Tibial nerve (tissue), 4 donors: Measurements from ENCODE around the gene GPR158.

ENCODE experiments used
- EP300 ChIP-seq, 2 donors: sonication (generic); formaldehyde crosslinking; IDR thresholded peaks; one replicate each; pipeline ENCODE4 v1.6.1; 2017; ENCODE audit warnings: antibody characterized with exemption in 2 of 2, mild to moderate bottlenecking in 1 of 2
- POLR2A ChIP-seq, 2 donors: fragments of 450-650 bp; IDR thresholded peaks; one replicate each; pipeline ENCODE4 v1.6.1; 2017; ENCODE audit warnings: antibody characterized with exemption in 2 of 2, mild to moderate bottlenecking in 2 of 2, moderate library complexity in 2 of 2
- TF ChIP-seq, protein P1 (sequence below), 5 experiments: fragments of 200-600 bp in 3 of 5; fragments of 450-650 bp in 2 of 5; sonication (generic) in 3 of 5; IDR thresholded peaks; one replicate each; pipeline ENCODE4 v1.5.1; 2016 to 2019; ENCODE audit warnings: antibody characterized with exemption in 5 of 5, mild to moderate bottlenecking in 3 of 5, moderate library complexity in 2 of 5

DNA sequence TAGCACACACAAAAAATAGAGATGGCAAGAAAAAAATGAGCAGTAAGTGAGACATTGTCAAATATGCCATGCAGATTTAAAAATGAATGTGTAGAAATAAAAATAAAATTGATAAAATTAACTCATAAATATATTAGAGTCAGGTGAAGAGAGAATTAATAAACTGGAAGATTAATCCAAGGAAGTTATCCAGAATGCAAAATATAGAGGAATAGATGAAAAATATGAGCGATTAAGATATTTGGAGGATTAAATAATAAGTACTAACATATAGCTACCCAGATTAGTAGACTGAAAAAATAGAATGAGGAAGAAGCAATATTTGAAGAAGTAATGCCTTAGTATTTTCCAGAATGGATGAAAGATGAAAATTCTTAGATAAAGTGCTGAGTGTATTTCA, 103.4 kb downstream of the GPR158 start:
- TF ChIP-seq, protein P1, sequence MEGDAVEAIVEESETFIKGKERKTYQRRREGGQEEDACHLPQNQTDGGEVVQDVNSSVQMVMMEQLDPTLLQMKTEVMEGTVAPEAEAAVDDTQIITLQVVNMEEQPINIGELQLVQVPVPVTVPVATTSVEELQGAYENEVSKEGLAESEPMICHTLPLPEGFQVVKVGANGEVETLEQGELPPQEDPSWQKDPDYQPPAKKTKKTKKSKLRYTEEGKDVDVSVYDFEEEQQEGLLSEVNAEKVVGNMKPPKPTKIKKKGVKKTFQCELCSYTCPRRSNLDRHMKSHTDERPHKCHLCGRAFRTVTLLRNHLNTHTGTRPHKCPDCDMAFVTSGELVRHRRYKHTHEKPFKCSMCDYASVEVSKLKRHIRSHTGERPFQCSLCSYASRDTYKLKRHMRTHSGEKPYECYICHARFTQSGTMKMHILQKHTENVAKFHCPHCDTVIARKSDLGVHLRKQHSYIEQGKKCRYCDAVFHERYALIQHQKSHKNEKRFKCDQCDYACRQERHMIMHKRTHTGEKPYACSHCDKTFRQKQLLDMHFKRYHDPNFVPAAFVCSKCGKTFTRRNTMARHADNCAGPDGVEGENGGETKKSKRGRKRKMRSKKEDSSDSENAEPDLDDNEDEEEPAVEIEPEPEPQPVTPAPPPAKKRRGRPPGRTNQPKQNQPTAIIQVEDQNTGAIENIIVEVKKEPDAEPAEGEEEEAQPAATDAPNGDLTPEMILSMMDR (IDR thresholded peaks at IDR 0.05) = no peak
- no peak for TF ChIP-seq POLR2A (IDR thresholded peaks at IDR 0.05)
- no peak for TF ChIP-seq EP300 (IDR thresholded peaks at IDR 0.05)
